Measurements from ENCODE around the gene FER. TPM values are rescaled to one million over a fixed set of nuclear protein-coding genes. Genes with fewer than 3 reads are reported as not detected.

The FER gene
- total and polyA plus RNA-seq, 9 of the 15 experiments (the other 6 are each of a cell fraction or from before 2014, with no cell fraction given): 6.7 to 18.2 (median 8.9) TPM

DNA sequence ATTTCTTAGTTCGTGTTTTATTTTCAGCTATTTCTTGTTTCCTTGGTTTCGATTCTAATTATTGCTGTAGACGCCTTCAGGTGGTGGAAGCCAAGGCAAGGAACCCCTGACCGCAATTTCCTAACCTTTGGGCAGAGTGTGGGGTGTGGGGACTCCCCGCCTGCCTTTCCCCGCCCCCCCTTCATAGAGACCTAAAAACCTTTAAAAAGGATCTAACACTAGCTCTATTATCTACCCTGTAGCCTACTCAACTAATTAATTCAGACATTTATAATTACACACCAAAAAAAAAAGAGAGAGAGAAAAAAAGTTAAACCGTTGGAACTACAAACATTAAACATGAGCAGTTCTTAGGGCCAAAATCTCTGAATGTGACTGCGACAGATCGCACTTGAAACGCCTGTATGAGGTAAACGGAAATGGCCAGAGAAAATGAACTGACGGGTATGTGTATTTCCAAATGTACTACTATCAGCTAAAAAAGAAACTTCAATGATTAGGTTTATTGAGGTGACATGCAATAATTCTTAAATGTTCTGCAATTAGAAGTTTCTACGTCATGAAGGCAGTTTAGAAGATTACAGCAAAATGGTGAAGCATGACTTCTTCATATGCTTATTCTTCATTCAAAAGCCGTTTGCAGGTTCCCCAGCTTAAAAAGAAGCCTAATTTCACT lies 19.0 kb upstream of the FER start:
- Histone ChIP-seq H2AFZ (ENCODE audit: low read depth, low read length) (peak overlapping the region; percentile 91), H3K9me3 (replicated peaks; ENCODE audit: control insufficient read depth, insufficient read depth, low read depth, low read length) (no peaks in the 10 kb centered on the region), H3K36me3 (ENCODE audit: control insufficient read depth, insufficient read depth, low read length) (no peaks in the 10 kb centered on the region), H4K20me1 (replicated peaks; ENCODE audit: control insufficient read depth, insufficient read depth, low read length) (no peaks in the 10 kb centered on the region), H3K4me2 (ENCODE audit: insufficient read depth, low read length) (peak overlapping the region; percentile 97), H3K79me2 (ENCODE audit: control insufficient read depth, insufficient read depth, low read length) (peaks cover 20% of the 10 kb centered on the region), H3K27ac (ENCODE audit: extremely low read depth, low read depth, low read length) (peak overlapping the region; percentile 90), H3K4me1 (replicated peaks in 1 of 2; ENCODE audit: control insufficient read depth in 2 of 2, insufficient read depth in 2 of 2, low read length in 2 of 2) (peaks cover 0 to 8% of the 10 kb centered on the region in 2 experiments; a peak in 2 of 5 replicates), H3K9ac (ENCODE audit: insufficient read depth in 1 of 2, low read depth in 2 of 2, low read length in 2 of 2) (peak overlapping the region; percentile 96 to 99; a peak in 3 of 4 replicates), H3K27me3 (ENCODE audit: control insufficient read depth in 2 of 2, insufficient read depth in 2 of 2, low read length in 2 of 2) (no peaks in the 10 kb centered on the region), H3K9me1 (ENCODE audit: control insufficient read depth, insufficient read depth, low read length) (no peaks in the 10 kb centered on the region), H3K4me3 (peak overlapping the region; percentile 56)
- in situ Hi-C loops (cut with MboI): no loop called here
- FAIRE-seq (no peak), ATAC-seq (peak; percentile 52), DNase-seq (ENCODE audit: extremely low read depth in 1 of 4, low spot score in 3 of 4) (peak; percentile 31 to 63 (median 38))
- intact Hi-C loops (cut with micrococcal nuclease): loop anchor here (1.0 to 10.0 kb wide), 3 partner anchors 20 to 684 kb away; partner anchors contain the start of gene FBXL17
- POLR2A ChIA-PET: interaction anchor here (0.6 to 5.3 kb wide), 9 partner anchors 8 to 689 kb away, joined by 3 to 49 read pairs (median 5); partner anchors contain the start of gene FER
- CTCF ChIA-PET (ENCODE audit: low intra/inter-chr PET ratio): interaction anchor here (0.7 kb wide), 1 partner anchor 22 kb away, joined by 4 read pairs; no protein-coding TSS in a partner anchor
- WGBS (ENCODE audit: insufficient coverage, low coverage, missing lambda C conversion rate): 2% methylated on average over 14 of the region's 14 CpGs
- BruUV-seq (replicated peaks): TSS peak; percentile 89
- TF ChIP-seq, protein P1, sequence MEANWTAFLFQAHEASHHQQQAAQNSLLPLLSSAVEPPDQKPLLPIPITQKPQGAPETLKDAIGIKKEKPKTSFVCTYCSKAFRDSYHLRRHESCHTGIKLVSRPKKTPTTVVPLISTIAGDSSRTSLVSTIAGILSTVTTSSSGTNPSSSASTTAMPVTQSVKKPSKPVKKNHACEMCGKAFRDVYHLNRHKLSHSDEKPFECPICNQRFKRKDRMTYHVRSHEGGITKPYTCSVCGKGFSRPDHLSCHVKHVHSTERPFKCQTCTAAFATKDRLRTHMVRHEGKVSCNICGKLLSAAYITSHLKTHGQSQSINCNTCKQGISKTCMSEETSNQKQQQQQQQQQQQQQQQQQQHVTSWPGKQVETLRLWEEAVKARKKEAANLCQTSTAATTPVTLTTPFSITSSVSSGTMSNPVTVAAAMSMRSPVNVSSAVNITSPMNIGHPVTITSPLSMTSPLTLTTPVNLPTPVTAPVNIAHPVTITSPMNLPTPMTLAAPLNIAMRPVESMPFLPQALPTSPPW (CRISPR knock-in tag; IDR thresholded peaks at IDR 0.05): peak; percentile 77
- TF ChIP-seq MAZ (CRISPR knock-in tag; conservative IDR thresholded peaks at IDR 0.05 in 1 of 2, IDR thresholded peaks at IDR 0.05 in 1 of 2) (0 out of 4 replicates have a peak, but pooled peaks of 1 of the 2 experiments have one; percentile 7), ZSCAN32 (CRISPR knock-in tag; IDR thresholded peaks at IDR 0.05) (no peak), NCOA1 (IDR thresholded peaks at IDR 0.05; ENCODE audit: low read depth) (peak; percentile 36; the same call in 1 of the 2 replicates), ARNT (IDR thresholded peaks at IDR 0.05) (0 out of 4 replicates have a peak, but pooled peaks have one; percentile 36 to 76), GATAD2A (IDR thresholded peaks at IDR 0.05) (peak; percentile 1; the same call in 1 of the 2 replicates), NFATC3 (IDR thresholded peaks at IDR 0.05) (peak; percentile 53; the same call in 1 of the 2 replicates), ASH1L (IDR thresholded peaks at IDR 0.05; ENCODE audit: borderline replicate concordance, low read depth, partially characterized antibody) (peak; percentile 40), HLTF (IDR thresholded peaks at IDR 0.05) (0 out of 2 replicates have a peak, but pooled peaks have one; percentile 60)
- TF ChIP-seq, protein P2, sequence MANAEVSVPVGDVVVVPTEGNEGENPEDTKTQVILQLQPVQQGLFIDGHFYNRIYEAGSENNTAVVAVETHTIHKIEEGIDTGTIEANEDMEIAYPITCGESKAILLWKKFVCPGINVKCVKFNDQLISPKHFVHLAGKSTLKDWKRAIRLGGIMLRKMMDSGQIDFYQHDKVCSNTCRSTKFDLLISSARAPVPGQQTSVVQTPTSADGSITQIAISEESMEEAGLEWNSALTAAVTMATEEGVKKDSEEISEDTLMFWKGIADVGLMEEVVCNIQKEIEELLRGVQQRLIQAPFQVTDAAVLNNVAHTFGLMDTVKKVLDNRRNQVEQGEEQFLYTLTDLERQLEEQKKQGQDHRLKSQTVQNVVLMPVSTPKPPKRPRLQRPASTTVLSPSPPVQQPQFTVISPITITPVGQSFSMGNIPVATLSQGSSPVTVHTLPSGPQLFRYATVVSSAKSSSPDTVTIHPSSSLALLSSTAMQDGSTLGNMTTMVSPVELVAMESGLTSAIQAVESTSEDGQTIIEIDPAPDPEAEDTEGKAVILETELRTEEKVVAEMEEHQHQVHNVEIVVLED (CRISPR knock-in tag; IDR thresholded peaks at IDR 0.05): no peak
- TF ChIP-seq, protein P3, sequence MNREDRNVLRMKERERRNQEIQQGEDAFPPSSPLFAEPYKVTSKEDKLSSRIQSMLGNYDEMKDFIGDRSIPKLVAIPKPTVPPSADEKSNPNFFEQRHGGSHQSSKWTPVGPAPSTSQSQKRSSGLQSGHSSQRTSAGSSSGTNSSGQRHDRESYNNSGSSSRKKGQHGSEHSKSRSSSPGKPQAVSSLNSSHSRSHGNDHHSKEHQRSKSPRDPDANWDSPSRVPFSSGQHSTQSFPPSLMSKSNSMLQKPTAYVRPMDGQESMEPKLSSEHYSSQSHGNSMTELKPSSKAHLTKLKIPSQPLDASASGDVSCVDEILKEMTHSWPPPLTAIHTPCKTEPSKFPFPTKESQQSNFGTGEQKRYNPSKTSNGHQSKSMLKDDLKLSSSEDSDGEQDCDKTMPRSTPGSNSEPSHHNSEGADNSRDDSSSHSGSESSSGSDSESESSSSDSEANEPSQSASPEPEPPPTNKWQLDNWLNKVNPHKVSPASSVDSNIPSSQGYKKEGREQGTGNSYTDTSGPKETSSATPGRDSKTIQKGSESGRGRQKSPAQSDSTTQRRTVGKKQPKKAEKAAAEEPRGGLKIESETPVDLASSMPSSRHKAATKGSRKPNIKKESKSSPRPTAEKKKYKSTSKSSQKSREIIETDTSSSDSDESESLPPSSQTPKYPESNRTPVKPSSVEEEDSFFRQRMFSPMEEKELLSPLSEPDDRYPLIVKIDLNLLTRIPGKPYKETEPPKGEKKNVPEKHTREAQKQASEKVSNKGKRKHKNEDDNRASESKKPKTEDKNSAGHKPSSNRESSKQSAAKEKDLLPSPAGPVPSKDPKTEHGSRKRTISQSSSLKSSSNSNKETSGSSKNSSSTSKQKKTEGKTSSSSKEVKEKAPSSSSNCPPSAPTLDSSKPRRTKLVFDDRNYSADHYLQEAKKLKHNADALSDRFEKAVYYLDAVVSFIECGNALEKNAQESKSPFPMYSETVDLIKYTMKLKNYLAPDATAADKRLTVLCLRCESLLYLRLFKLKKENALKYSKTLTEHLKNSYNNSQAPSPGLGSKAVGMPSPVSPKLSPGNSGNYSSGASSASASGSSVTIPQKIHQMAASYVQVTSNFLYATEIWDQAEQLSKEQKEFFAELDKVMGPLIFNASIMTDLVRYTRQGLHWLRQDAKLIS (CRISPR knock-in tag; IDR thresholded peaks at IDR 0.05): 0 out of 2 replicates have a peak, but pooled peaks have one; percentile 1
